GM21390 (cell line): Measurements from ENCODE around the gene FST.

Experiments used
- ATAC-seq: cut with Tn5 transposase; IDR thresholded peaks from one replicate; pipeline ENCODE4 v1.9.1; 2021; ENCODE audit not compliant: unreplicated experiment

The FST gene

GRCh38 chr5:53515988-53516387, 35.6 kb downstream of the FST start:
- ATAC-seq = no peak

GRCh38 chr5:53520813-53521212, 40.4 kb downstream of the FST start:
- no peak for ATAC-seq
